DND-41 (cell line): ENCODE results near the gene SGCD.

Experiments used
- ATAC-seq: fragments of 200-7000 bp; cut with Tn5 transposase; 3 replicates; pipeline ENCODE4 v1.9.1; 2021; ENCODE audit warnings: low read depth; ENCODE audit not compliant: insufficient read depth
- DNase-seq: peaks from one replicate; pipeline ENCODE4 v3.0.0-alpha.2; 2020
- H2AFZ ChIP-seq: 2 replicates; pipeline ENCODE4 v1.6.0; 2012; ENCODE audit warnings: low read depth, low read length
- H3K27ac ChIP-seq: 2 replicates; pipeline ENCODE4 v1.5.1; 2012; ENCODE audit warnings: low read length, inconsistent platforms
- H3K27me3 ChIP-seq: fragments of 200-600 bp; sonication (generic); 2 replicates; pipeline ENCODE4 v1.6.0; 2012; ENCODE audit warnings: low read length, mild to moderate bottlenecking, inconsistent platforms; ENCODE audit not compliant: insufficient read depth, poor library complexity
- H3K36me3 ChIP-seq: 2 replicates; pipeline ENCODE4 v1.5.1; 2012; ENCODE audit warnings: low read length, inconsistent platforms; ENCODE audit not compliant: insufficient read depth
- H3K4me1 ChIP-seq: 2 replicates; pipeline ENCODE4 v1.5.1; 2012; ENCODE audit warnings: mild to moderate bottlenecking, low read length; ENCODE audit not compliant: insufficient read depth
- H3K4me2 ChIP-seq: 2 replicates; pipeline ENCODE4 v1.6.0; 2012; ENCODE audit warnings: mild to moderate bottlenecking, moderate library complexity, low read length, inconsistent platforms; ENCODE audit not compliant: insufficient read depth
- H3K4me3 ChIP-seq, 2 experiments: fragments of 200-600 bp in 1 of 2; shearing (Covaris generic) in 1 of 2; 2 replicates each; pipeline ENCODE4 v1.5.1; 2012 to 2016; ENCODE audit warnings: inconsistent platforms in 2 of 2, low read length in 2 of 2, mild to moderate bottlenecking in 2 of 2, low read depth in 1 of 2, moderate library complexity in 1 of 2
- H3K79me2 ChIP-seq: 2 replicates; pipeline ENCODE4 v1.6.0; 2012; ENCODE audit warnings: low read length, inconsistent platforms; ENCODE audit not compliant: insufficient read depth
- H3K9ac ChIP-seq: 2 replicates; pipeline ENCODE4 v1.6.0; 2012; ENCODE audit warnings: low read depth, mild to moderate bottlenecking, inconsistent platforms, low read length, moderate library complexity
- H3K9me3 ChIP-seq: 2 replicates; pipeline ENCODE4 v1.5.1; 2012; ENCODE audit warnings: low read length, moderate library complexity, mild to moderate bottlenecking, inconsistent platforms; ENCODE audit not compliant: insufficient read depth, severe bottlenecking
- H4K20me1 ChIP-seq: 2 replicates; pipeline ENCODE4 v1.6.0; 2012; ENCODE audit warnings: low read length; ENCODE audit not compliant: insufficient read depth
- CTCF ChIP-seq: IDR thresholded peaks from 2 replicates; pipeline ENCODE4 v1.5.1; 2012; ENCODE audit warnings: borderline replicate concordance, low read length, moderate library complexity, mild to moderate bottlenecking; ENCODE audit not compliant: poor library complexity, severe bottlenecking; ENCODE audit errors: extremely low read depth
- EZH2 ChIP-seq: IDR thresholded peaks from 3 replicates; pipeline ENCODE4 v1.6.1; 2012; ENCODE audit warnings: borderline replicate concordance, low read depth, mild to moderate bottlenecking, moderate library complexity, low read length, inconsistent platforms; ENCODE audit not compliant: severe bottlenecking

SGCD gene

DNA sequence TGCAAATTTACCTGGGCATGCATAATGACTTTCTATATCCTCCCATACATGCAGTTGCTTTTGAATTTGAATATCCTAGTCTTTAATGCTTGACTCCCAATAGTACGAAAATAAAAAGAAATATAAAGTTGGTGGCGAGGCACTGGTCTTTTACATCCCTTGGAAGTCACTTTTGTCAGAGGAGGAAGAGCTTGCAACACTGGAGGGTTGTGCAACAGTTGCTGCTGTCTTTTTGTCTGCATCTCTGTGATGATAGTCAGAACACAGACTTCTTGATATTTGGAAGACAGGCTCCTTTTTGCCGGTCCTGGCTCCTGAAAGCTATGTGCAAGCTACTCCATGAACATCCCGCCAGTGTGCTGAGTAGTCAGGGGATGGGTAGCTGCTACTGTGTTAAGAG, 16.8 kb upstream of the SGCD start:
- H3K36me3 ChIP-seq: no peaks in the 10 kb centered on the region
- H3K9me3 ChIP-seq: no peaks in the 10 kb centered on the region
- H3K27me3 ChIP-seq: no peaks in the 10 kb centered on the region
- H3K79me2 ChIP-seq: no peaks in the 10 kb centered on the region
- TF ChIP-seq EZH2 (no peak), CTCF (no peak)
- H4K20me1 ChIP-seq: no peaks in the 10 kb centered on the region
- H3K4me3 ChIP-seq: no peak overlapping the region
- H3K4me1 ChIP-seq: no peaks in the 10 kb centered on the region
- no peak overlapping the region for H2AFZ ChIP-seq
- no peak overlapping the region for H3K9ac ChIP-seq
- H3K4me2 ChIP-seq: no peak overlapping the region
- no peak for ATAC-seq
- no peak for DNase-seq
- H3K27ac ChIP-seq: no peak overlapping the region

GRCh38 chr5:156312897-156313694, 13.9 kb upstream of the SGCD start:
- Histone ChIP-seq H3K9ac (no peak overlapping the region), H3K36me3 (no peaks in the 10 kb centered on the region), H3K79me2 (no peaks in the 10 kb centered on the region), H3K4me3 (no peak overlapping the region), H3K4me1 (no peaks in the 10 kb centered on the region), H2AFZ (no peak overlapping the region), H3K9me3 (no peaks in the 10 kb centered on the region), H3K27me3 (no peaks in the 10 kb centered on the region), H4K20me1 (no peaks in the 10 kb centered on the region), H3K4me2 (no peak overlapping the region), H3K27ac (no peak overlapping the region)
- ATAC-seq (no peak), DNase-seq (no peak)
- TF ChIP-seq EZH2 (no peak), CTCF (no peak)

- Histone ChIP-seq H3K27me3 (no peaks in the 10 kb centered on the region), H2AFZ (no peak overlapping the region), H3K9ac (no peak overlapping the region), H3K4me3 (no peak overlapping the region), H3K36me3 (no peaks in the 10 kb centered on the region), H3K4me1 (no peaks in the 10 kb centered on the region), H3K79me2 (no peaks in the 10 kb centered on the region), H3K9me3 (no peaks in the 10 kb centered on the region), H3K27ac (no peak overlapping the region), H4K20me1 (no peaks in the 10 kb centered on the region), H3K4me2 (no peak overlapping the region)
- DNase-seq (no peak), ATAC-seq (no peak)
- no peak for TF ChIP-seq CTCF
- TF ChIP-seq EZH2: no peak
Observed at GRCh38 chr5:156314416-156314815, 12.5 kb upstream of the SGCD start.

DNA sequence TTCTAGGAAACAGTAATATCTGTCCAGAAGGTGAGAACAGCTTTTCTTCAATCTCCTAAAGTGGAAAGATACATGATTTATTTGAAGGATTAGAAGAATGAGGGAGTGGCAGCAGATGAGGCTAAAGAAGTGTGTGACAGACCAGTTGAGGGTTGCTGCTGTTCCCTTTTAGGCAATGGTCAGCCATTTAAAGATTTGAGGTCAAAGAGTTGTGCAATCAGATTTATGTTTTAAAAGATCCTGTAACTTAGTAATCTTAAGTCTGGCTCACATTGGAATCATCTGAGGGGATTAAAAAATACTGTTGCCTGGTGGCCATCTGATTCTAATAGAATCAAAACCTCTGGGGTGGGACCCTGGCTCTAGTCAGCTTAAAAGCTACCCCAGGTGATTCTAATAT, 4.3 kb upstream of the SGCD start:
- Histone ChIP-seq H3K36me3 (no peaks in the 10 kb centered on the region), H3K27me3 (peaks cover 6% of the 10 kb centered on the region), H3K9ac (no peak overlapping the region), H3K4me3 (no peak overlapping the region), H3K4me2 (no peak overlapping the region), H2AFZ (no peak overlapping the region), H3K27ac (no peak overlapping the region), H4K20me1 (no peaks in the 10 kb centered on the region), H3K79me2 (no peaks in the 10 kb centered on the region), H3K9me3 (no peaks in the 10 kb centered on the region), H3K4me1 (no peaks in the 10 kb centered on the region)
- no peak for TF ChIP-seq CTCF
- no peak for TF ChIP-seq EZH2
- DNase-seq (no peak), ATAC-seq (no peak)
